Measurements from ENCODE around the gene EEFSEC. TPM values are rescaled to one million over a fixed set of nuclear protein-coding genes. Genes with fewer than 3 reads are reported as not detected.

Gene EEFSEC
- total RNA-seq, 1 donor from 2014 or later, result 12.2 TPM

- no peak for DNase-seq (ENCODE audit: low spot score)
- H3K9me3 Mint-ChIP-seq (ENCODE audit: low read depth), result no peaks in the 10 kb centered on the region
- H3K27ac Mint-ChIP-seq (ENCODE audit: unreplicated experiment), result no peak overlapping the region
- H3K4me1 Mint-ChIP-seq (ENCODE audit: low read depth), result peaks cover 19% of the 10 kb centered on the region
- TF ChIP-seq CTCF (IDR thresholded peaks at IDR 0.05), result no peak
- H3K4me3 Mint-ChIP-seq (ENCODE audit: unreplicated experiment), result no peak overlapping the region
- no peaks in the 10 kb centered on the region for H3K36me3 Mint-ChIP-seq (ENCODE audit: low read depth)
- H3K27me3 Mint-ChIP-seq (ENCODE audit: low read depth), result no peaks in the 10 kb centered on the region
Observed at GRCh38 chr3:128236657-128237056, 83.4 kb downstream of the EEFSEC start.

DNA sequence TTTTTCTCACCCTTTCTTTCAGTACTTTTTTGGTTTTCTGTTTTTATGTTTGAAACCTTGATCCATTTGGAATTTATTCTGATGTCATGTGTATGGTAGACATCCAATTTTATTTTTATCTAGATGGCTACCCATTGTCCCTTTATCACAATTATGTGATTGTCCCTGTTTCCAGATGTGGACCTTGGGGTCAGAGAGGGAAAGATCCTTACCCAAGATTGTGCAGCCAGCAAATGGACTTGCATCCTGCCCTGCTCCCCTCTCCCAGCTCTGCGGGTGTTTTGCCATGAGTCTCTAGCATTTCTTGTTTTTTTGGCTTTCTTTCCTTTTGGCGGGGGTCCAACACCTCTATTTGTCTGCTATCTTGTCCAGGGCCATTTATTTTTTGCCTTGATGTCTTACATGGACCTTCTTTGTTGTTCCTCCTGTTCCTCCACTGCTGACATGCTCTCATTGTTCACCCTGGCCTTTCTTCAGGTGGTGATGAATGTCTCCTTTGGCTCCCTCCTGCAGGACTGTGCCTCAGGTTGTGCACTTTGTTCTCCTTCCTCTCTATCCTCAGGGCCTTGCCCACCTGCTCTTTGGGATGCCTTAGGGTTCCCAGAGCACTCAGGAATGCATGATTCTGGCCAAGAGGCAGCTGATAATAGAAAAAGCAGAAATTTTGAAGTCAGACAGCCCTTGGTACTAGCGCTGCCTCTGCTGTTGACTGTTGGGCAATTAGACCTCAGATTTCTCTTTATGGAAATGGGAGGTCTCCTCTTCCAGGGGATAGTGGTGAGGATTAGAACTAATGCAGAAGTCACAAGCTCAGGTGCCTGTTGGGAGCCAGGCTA is 84.3 kb downstream of the EEFSEC start:
- no peak for DNase-seq (ENCODE audit: low spot score)
- no peak overlapping the region for H3K27ac Mint-ChIP-seq (ENCODE audit: unreplicated experiment)
- peaks cover 10% of the 10 kb centered on the region for H3K4me1 Mint-ChIP-seq (ENCODE audit: low read depth)
- H3K4me3 Mint-ChIP-seq (ENCODE audit: unreplicated experiment), result no peak overlapping the region
- H3K36me3 Mint-ChIP-seq (ENCODE audit: low read depth), result no peaks in the 10 kb centered on the region
- TF ChIP-seq CTCF (IDR thresholded peaks at IDR 0.05), result no peak
- H3K9me3 Mint-ChIP-seq (ENCODE audit: low read depth), result no peaks in the 10 kb centered on the region
- no peaks in the 10 kb centered on the region for H3K27me3 Mint-ChIP-seq (ENCODE audit: low read depth)

- no peak overlapping the region for H3K27ac Mint-ChIP-seq (ENCODE audit: unreplicated experiment)
- H3K27me3 Mint-ChIP-seq (ENCODE audit: low read depth), result no peaks in the 10 kb centered on the region
- no peak for TF ChIP-seq CTCF (IDR thresholded peaks at IDR 0.05)
- H3K9me3 Mint-ChIP-seq (ENCODE audit: low read depth), result no peaks in the 10 kb centered on the region
- no peaks in the 10 kb centered on the region for H3K36me3 Mint-ChIP-seq (ENCODE audit: low read depth)
- peaks cover 6% of the 10 kb centered on the region for H3K4me1 Mint-ChIP-seq (ENCODE audit: low read depth)
- no peak overlapping the region for H3K4me3 Mint-ChIP-seq (ENCODE audit: unreplicated experiment)
- DNase-seq (ENCODE audit: low spot score), result no peak
Observed at GRCh38 chr3:128238184-128238489, 84.9 kb downstream of the EEFSEC start.

- H3K36me3 Mint-ChIP-seq (ENCODE audit: low read depth), result no peaks in the 10 kb centered on the region
- H3K4me3 Mint-ChIP-seq (ENCODE audit: unreplicated experiment), result no peak overlapping the region
- no peaks in the 10 kb centered on the region for H3K9me3 Mint-ChIP-seq (ENCODE audit: low read depth)
- H3K4me1 Mint-ChIP-seq (ENCODE audit: low read depth), result peaks cover 7% of the 10 kb centered on the region
- H3K27me3 Mint-ChIP-seq (ENCODE audit: low read depth), result no peaks in the 10 kb centered on the region
- DNase-seq (ENCODE audit: low spot score), result no peak
- no peak overlapping the region for H3K27ac Mint-ChIP-seq (ENCODE audit: unreplicated experiment)
- TF ChIP-seq CTCF (IDR thresholded peaks at IDR 0.05), result no peak
Observed at GRCh38 chr3:128239304-128239703, 86.0 kb downstream of the EEFSEC start.

DNA sequence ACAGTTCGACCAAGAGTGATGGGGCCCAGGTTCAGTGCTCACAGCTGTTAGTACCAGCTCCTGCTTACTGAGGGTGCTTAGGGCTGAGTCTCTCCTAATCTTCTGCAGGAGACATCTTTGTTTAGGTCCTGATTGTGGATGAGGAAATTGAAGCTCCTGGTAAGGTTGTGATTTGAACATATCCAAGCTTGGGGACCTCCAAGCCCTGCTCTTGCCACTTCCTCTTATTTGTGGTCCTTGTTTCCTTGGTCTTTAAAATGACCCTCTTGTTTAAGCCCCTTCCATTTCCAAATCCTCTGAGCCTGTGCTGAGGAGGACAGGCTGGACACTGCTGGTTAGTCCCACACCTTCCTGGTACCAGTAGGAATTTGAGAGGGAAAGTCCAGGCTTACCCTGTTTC is 87.0 kb downstream of the EEFSEC start:
- Mint-ChIP-seq H3K27ac (ENCODE audit: unreplicated experiment) (no peak overlapping the region), H3K36me3 (ENCODE audit: low read depth) (no peaks in the 10 kb centered on the region), H3K4me1 (ENCODE audit: low read depth) (peaks cover 7% of the 10 kb centered on the region), H3K4me3 (ENCODE audit: unreplicated experiment) (no peak overlapping the region), H3K9me3 (ENCODE audit: low read depth) (no peaks in the 10 kb centered on the region), H3K27me3 (ENCODE audit: low read depth) (no peaks in the 10 kb centered on the region)
- DNase-seq (ENCODE audit: low spot score), result no peak
- no peak for TF ChIP-seq CTCF (IDR thresholded peaks at IDR 0.05)

Data from chondrocyte (in vitro differentiated cells).